ENCODE measurements around the gene BBS7. TPM values are rescaled to one million over a fixed set of nuclear protein-coding genes. Genes with fewer than 3 reads are reported as not detected.

BBS7 gene
- total and polyA plus RNA-seq, 2 of the 13 experiments (the other 11 are each of a cell fraction or from before 2014, with no cell fraction given), result 9.0 to 15.7 TPM

- peak overlapping the region; percentile 66 for H2AFZ ChIP-seq (ENCODE audit: low read length)
- H3K9ac ChIP-seq (ENCODE audit: insufficient read depth, low read depth, low read length), result peak overlapping the region; percentile 87
- peaks cover 19% of the 10 kb centered on the region for H3K79me2 ChIP-seq (ENCODE audit: insufficient read depth, low read length)
- intact Hi-C loops (cut with micrococcal nuclease; ENCODE audit: unreplicated experiment) (loop anchor here (5.0 kb wide), 1 partner anchor 123 kb away; no protein-coding TSS in a partner anchor), in situ Hi-C loops (cut with HindIII; ENCODE audit: extremely low pct_ligation_motif_present, low pct_unique_long_range_greater_than_20kb) (no loop called here)
- H3K9me3 ChIP-seq (ENCODE audit: low read length), result no peaks in the 10 kb centered on the region
- CTCF ChIA-PET (ENCODE audit: low intra/inter-chr PET ratio, low total read pairs), result no interaction called here
- peak; percentile 38 for ATAC-seq
- no peaks in the 10 kb centered on the region; a peak in 1 of 5 replicates for H3K27me3 ChIP-seq (ENCODE audit: control insufficient read depth in 1 of 2, insufficient read depth in 2 of 2, low read length in 2 of 2)
- TSS peak; percentile 99 for BruUV-seq (replicated peaks)
- POLR2A ChIA-PET, result interaction anchor here (1.0 to 2.6 kb wide), 6 partner anchors 10 to 105 kb away, joined by 3 to 14 read pairs (median 7); partner anchors contain the start of genes ANXA5, BBS7 and CCNA2
- no peak for TF ChIP-seq ZNF430 (CRISPR knock-in tag; IDR thresholded peaks at IDR 0.05)
- TF ChIP-seq IRX3 (CRISPR knock-in tag; IDR thresholded peaks at IDR 0.05; ENCODE audit: borderline replicate concordance, low read depth), result 0 out of 2 replicates have a peak, but pooled peaks have one; percentile 4
- 0 out of 2 replicates have a peak, but pooled peaks have one; percentile 1 for TF ChIP-seq TMF1 (CRISPR knock-in tag; IDR thresholded peaks at IDR 0.05; ENCODE audit: low read depth)
- TF ChIP-seq ZC3H4 (CRISPR knock-in tag; IDR thresholded peaks at IDR 0.05; ENCODE audit: borderline replicate concordance), result peak; percentile 82
- peak; percentile 54 for TF ChIP-seq PRPF4 (IDR thresholded peaks at IDR 0.05; ENCODE audit: low read depth, low read length, poor library complexity, severe bottlenecking)
- TF ChIP-seq POGK (CRISPR knock-in tag; conservative IDR thresholded peaks at IDR 0.05), result no peak
- 53% methylated on average over 8 of the region's 8 CpGs for WGBS (ENCODE audit: low lambda C conversion rate)
- H3K4me2 ChIP-seq (ENCODE audit: low read depth, low read length), result peak overlapping the region; percentile 97
- FAIRE-seq, result no peak
- H3K4me3 ChIP-seq (replicated peaks in 1 of 3; ENCODE audit: insufficient read depth in 1 of 3, low read depth in 2 of 3, low read length in 3 of 3), result peak overlapping the region; percentile 79 to 86 (median 84)
- DNase-seq (ENCODE audit: low spot score), result no peak
- peaks cover 52% of the 10 kb centered on the region for H3K4me1 ChIP-seq (ENCODE audit: insufficient read depth, low read length)
- H3K36me3 ChIP-seq (replicated peaks in 1 of 2; ENCODE audit: control insufficient read depth in 1 of 2, insufficient read depth in 2 of 2, low read length in 2 of 2), result peaks cover 6 to 14% of the 10 kb centered on the region in 2 experiments; a peak in 4 of 5 replicates
- H3K27ac ChIP-seq (ENCODE audit: extremely low read length, insufficient read depth, low read length), result peak overlapping the region; percentile 93
- no peaks in the 10 kb centered on the region for H4K20me1 ChIP-seq (ENCODE audit: insufficient read depth, low read length)
Measured at GRCh38 chr4:121800638-121800960, 69.7 kb downstream of the BBS7 start.

Data from HepG2 (cell line).